DND-41 (cell line): Measurements from ENCODE around the gene RELN.

Experiments used
- CTCF ChIP-seq: IDR thresholded peaks from 2 replicates; pipeline ENCODE4 v1.5.1; 2012; ENCODE audit warnings: borderline replicate concordance, low read length, moderate library complexity, mild to moderate bottlenecking; ENCODE audit not compliant: poor library complexity, severe bottlenecking; ENCODE audit errors: extremely low read depth
- EZH2 ChIP-seq: IDR thresholded peaks from 3 replicates; pipeline ENCODE4 v1.6.1; 2012; ENCODE audit warnings: borderline replicate concordance, low read depth, mild to moderate bottlenecking, moderate library complexity, low read length, inconsistent platforms; ENCODE audit not compliant: severe bottlenecking

- TF ChIP-seq CTCF (no peak), EZH2 (no peak)
These were observed 270.9 kb downstream of the RELN start for GRCh38 chr7:103718482-103719061.
